Measurements from ENCODE around the gene WNT8A. TPM values are rescaled to one million over a fixed set of nuclear protein-coding genes. Genes with fewer than 3 reads are reported as not detected.

Gene WNT8A
- polyA plus RNA-seq, 1 donor from 2014 or later: 0.26 TPM

DNA sequence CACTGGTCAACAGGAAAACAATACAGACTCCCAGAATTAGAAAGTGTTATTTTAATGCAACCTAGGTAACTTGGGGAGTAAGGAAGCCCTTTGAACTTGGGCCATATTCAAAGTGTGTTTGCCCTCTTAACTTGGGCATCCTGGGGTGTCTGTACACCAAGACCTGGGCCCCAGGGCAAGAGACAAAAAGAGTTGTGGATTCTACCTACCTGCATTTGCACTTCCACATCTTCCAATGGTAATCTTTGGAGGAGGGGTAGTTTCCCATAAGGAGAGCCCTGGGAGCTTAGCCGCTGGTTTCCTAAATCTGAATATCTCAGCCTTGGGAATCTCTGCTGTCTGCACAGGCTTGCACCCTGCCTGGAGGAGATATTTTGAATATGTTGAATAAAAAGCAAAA is 8.5 kb downstream of the WNT8A start:
- no peak for TF ChIP-seq RAD21 (conservative IDR thresholded peaks at IDR 0.05)
- no peak for TF ChIP-seq TAF1 (IDR thresholded peaks at IDR 0.05; ENCODE audit: low read depth)
- no peak for TF ChIP-seq POLR2AphosphoS5 (IDR thresholded peaks at IDR 0.05)
- TF ChIP-seq EZH2 (IDR thresholded peaks at IDR 0.05; ENCODE audit: borderline replicate concordance, insufficient read depth, low read length, poor library complexity, severe bottlenecking): no peak
- no peak for TF ChIP-seq MXI1 (conservative IDR thresholded peaks at IDR 0.05; ENCODE audit: poor library complexity, severe bottlenecking)
- TF ChIP-seq EP300 (conservative IDR thresholded peaks at IDR 0.05; ENCODE audit: poor library complexity, severe bottlenecking): no peak
- no peak for TF ChIP-seq SMC3 (conservative IDR thresholded peaks at IDR 0.05; ENCODE audit: poor library complexity)
- TF ChIP-seq, protein P1, sequence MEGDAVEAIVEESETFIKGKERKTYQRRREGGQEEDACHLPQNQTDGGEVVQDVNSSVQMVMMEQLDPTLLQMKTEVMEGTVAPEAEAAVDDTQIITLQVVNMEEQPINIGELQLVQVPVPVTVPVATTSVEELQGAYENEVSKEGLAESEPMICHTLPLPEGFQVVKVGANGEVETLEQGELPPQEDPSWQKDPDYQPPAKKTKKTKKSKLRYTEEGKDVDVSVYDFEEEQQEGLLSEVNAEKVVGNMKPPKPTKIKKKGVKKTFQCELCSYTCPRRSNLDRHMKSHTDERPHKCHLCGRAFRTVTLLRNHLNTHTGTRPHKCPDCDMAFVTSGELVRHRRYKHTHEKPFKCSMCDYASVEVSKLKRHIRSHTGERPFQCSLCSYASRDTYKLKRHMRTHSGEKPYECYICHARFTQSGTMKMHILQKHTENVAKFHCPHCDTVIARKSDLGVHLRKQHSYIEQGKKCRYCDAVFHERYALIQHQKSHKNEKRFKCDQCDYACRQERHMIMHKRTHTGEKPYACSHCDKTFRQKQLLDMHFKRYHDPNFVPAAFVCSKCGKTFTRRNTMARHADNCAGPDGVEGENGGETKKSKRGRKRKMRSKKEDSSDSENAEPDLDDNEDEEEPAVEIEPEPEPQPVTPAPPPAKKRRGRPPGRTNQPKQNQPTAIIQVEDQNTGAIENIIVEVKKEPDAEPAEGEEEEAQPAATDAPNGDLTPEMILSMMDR (IDR thresholded peaks at IDR 0.05; ENCODE audit: poor library complexity, severe bottlenecking): no peak
- TF ChIP-seq, protein P2, sequence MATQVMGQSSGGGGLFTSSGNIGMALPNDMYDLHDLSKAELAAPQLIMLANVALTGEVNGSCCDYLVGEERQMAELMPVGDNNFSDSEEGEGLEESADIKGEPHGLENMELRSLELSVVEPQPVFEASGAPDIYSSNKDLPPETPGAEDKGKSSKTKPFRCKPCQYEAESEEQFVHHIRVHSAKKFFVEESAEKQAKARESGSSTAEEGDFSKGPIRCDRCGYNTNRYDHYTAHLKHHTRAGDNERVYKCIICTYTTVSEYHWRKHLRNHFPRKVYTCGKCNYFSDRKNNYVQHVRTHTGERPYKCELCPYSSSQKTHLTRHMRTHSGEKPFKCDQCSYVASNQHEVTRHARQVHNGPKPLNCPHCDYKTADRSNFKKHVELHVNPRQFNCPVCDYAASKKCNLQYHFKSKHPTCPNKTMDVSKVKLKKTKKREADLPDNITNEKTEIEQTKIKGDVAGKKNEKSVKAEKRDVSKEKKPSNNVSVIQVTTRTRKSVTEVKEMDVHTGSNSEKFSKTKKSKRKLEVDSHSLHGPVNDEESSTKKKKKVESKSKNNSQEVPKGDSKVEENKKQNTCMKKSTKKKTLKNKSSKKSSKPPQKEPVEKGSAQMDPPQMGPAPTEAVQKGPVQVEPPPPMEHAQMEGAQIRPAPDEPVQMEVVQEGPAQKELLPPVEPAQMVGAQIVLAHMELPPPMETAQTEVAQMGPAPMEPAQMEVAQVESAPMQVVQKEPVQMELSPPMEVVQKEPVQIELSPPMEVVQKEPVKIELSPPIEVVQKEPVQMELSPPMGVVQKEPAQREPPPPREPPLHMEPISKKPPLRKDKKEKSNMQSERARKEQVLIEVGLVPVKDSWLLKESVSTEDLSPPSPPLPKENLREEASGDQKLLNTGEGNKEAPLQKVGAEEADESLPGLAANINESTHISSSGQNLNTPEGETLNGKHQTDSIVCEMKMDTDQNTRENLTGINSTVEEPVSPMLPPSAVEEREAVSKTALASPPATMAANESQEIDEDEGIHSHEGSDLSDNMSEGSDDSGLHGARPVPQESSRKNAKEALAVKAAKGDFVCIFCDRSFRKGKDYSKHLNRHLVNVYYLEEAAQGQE (IDR thresholded peaks at IDR 0.05; ENCODE audit: borderline replicate concordance): no peak
- H3K4me3 ChIP-seq (ENCODE audit: low read length): no peak overlapping the region
- no peaks in the 10 kb centered on the region for H3K79me2 ChIP-seq (replicated peaks; ENCODE audit: insufficient read depth, low read length)
- no peak overlapping the region for H3K9ac ChIP-seq (ENCODE audit: low read length)
- H3K27ac ChIP-seq (ENCODE audit: low read length): no peak overlapping the region
- H3F3A ChIP-seq (ENCODE audit: insufficient read depth, low read length, poor library complexity, severe bottlenecking): no peaks in the 10 kb centered on the region
- no peaks in the 10 kb centered on the region for H3K36me3 ChIP-seq (ENCODE audit: insufficient read depth, low read length)
- no peak overlapping the region for H2AFZ ChIP-seq (ENCODE audit: low read depth, low read length)
- H3K27me3 ChIP-seq (ENCODE audit: insufficient read depth, low read depth, low read length): no peaks in the 10 kb centered on the region
- no peak overlapping the region for H3K4me2 ChIP-seq (ENCODE audit: low read length)
- H3K9me3 ChIP-seq (ENCODE audit: low read length): no peaks in the 10 kb centered on the region
- no peaks in the 10 kb centered on the region for H4K20me1 ChIP-seq (ENCODE audit: insufficient read depth)
- H3K9me2 ChIP-seq (ENCODE audit: insufficient read depth, low read length): no peaks in the 10 kb centered on the region

DNA sequence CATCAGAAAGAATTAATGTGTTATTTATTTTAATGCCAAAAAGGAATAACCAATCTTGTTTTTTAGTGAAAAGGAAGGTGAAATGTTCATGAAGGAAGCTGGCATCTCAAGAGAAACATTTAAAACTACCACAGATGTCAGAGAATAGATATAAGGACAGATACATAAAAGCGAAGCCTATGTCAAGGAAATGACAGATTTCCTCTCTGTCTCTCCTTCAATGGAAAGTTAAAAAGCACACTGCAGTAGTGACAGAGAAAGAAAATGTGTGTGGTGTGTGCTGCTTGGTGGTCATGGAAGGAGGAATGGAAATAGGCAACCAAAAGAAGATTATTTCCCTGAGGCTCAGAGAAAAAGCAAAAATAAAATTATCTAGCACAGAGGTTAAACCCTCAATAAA is 9.2 kb downstream of the WNT8A start:
- no peaks in the 10 kb centered on the region for H3K27me3 ChIP-seq (ENCODE audit: insufficient read depth, low read depth, low read length)
- no peak overlapping the region for H3K27ac ChIP-seq (ENCODE audit: low read length)
- no peaks in the 10 kb centered on the region for H3K9me3 ChIP-seq (ENCODE audit: low read length)
- TF ChIP-seq EZH2 (IDR thresholded peaks at IDR 0.05; ENCODE audit: borderline replicate concordance, insufficient read depth, low read length, poor library complexity, severe bottlenecking) (no peak), EP300 (conservative IDR thresholded peaks at IDR 0.05; ENCODE audit: poor library complexity, severe bottlenecking) (no peak), MXI1 (conservative IDR thresholded peaks at IDR 0.05; ENCODE audit: poor library complexity, severe bottlenecking) (no peak), POLR2AphosphoS5 (IDR thresholded peaks at IDR 0.05) (no peak), SMC3 (conservative IDR thresholded peaks at IDR 0.05; ENCODE audit: poor library complexity) (no peak), RAD21 (conservative IDR thresholded peaks at IDR 0.05) (no peak), TAF1 (IDR thresholded peaks at IDR 0.05; ENCODE audit: low read depth) (no peak)
- TF ChIP-seq, protein P1 (IDR thresholded peaks at IDR 0.05; ENCODE audit: poor library complexity, severe bottlenecking): no peak
- TF ChIP-seq, protein P2 (IDR thresholded peaks at IDR 0.05; ENCODE audit: borderline replicate concordance): no peak
- no peaks in the 10 kb centered on the region for H3F3A ChIP-seq (ENCODE audit: insufficient read depth, low read length, poor library complexity, severe bottlenecking)
- H3K36me3 ChIP-seq (ENCODE audit: insufficient read depth, low read length): no peaks in the 10 kb centered on the region
- no peak overlapping the region for H3K4me3 ChIP-seq (ENCODE audit: low read length)
- H3K79me2 ChIP-seq (replicated peaks; ENCODE audit: insufficient read depth, low read length): no peaks in the 10 kb centered on the region
- no peaks in the 10 kb centered on the region for H4K20me1 ChIP-seq (ENCODE audit: insufficient read depth)
- H3K9me2 ChIP-seq (ENCODE audit: insufficient read depth, low read length): no peaks in the 10 kb centered on the region
- no peak overlapping the region for H2AFZ ChIP-seq (ENCODE audit: low read depth, low read length)
- no peak overlapping the region for H3K4me2 ChIP-seq (ENCODE audit: low read length)
- no peak overlapping the region for H3K9ac ChIP-seq (ENCODE audit: low read length)

Data from neural cell (in vitro differentiated cells).